Brain pericyte (primary cell): ENCODE results near the gene TMEM130.
"Not testable (repeated sequence)": the region's sequence is repeated elsewhere in the genome, so short reads cannot be mapped to it uniquely, and the experiment has no call there.

Source experiments
- DNase-seq: peaks from one replicate; pipeline ENCODE4 v3.0.0-alpha.2; 2012; ENCODE audit warnings: low read depth, low spot score

The TMEM130 gene

GRCh38 chr7:98842552-98842951, 27.3 kb downstream of the TMEM130 start:
- not testable (repeated sequence) for DNase-seq

DNA sequence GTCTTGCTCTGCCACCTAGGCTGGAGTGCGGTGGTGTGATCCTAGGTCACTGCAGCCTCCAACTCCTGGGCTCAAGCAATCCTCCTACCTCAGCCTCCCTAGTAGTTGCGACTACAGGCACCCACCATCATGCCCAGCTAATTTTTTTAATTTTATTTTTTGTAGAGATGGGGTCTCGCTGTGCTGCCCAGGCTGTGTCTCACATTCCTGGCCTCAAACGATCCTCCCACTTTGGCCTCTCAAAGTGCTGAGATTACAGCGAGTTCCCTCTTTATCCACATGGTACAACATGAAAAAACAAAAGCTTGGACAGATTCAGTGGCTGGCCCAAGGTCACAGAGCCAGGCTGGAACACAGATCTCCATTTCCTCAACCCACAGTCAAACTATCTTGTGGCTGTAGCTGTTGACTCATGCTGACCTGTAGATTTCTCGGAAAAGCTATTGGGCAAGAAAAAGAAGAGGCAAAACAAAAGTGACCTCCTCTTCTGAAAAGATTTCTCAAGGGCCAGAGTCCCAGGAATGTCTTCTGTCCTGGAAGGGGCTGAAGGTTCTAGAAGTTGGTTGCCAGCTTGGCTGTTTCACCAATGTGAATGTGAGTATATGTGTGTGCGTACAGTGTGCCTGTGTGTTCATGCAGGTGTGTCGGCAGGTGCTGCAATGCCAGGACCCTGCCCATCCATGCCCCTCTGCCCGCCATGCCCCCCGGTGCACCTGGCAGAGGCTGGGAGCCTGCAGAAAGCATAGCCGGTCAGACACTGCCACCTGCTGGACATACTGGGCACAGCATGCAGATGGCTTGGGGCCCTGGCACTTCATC, 28.4 kb downstream of the TMEM130 start:
- DNase-seq, result peak; percentile 15

- no peak for DNase-seq
These were observed 29.1 kb downstream of the TMEM130 start for GRCh38 chr7:98840722-98841121.

GRCh38 chr7:98840096-98840495, 29.7 kb downstream of the TMEM130 start:
- no peak for DNase-seq

GRCh38 chr7:98837630-98837972, 32.2 kb downstream of the TMEM130 start:
- DNase-seq, result no peak

DNA sequence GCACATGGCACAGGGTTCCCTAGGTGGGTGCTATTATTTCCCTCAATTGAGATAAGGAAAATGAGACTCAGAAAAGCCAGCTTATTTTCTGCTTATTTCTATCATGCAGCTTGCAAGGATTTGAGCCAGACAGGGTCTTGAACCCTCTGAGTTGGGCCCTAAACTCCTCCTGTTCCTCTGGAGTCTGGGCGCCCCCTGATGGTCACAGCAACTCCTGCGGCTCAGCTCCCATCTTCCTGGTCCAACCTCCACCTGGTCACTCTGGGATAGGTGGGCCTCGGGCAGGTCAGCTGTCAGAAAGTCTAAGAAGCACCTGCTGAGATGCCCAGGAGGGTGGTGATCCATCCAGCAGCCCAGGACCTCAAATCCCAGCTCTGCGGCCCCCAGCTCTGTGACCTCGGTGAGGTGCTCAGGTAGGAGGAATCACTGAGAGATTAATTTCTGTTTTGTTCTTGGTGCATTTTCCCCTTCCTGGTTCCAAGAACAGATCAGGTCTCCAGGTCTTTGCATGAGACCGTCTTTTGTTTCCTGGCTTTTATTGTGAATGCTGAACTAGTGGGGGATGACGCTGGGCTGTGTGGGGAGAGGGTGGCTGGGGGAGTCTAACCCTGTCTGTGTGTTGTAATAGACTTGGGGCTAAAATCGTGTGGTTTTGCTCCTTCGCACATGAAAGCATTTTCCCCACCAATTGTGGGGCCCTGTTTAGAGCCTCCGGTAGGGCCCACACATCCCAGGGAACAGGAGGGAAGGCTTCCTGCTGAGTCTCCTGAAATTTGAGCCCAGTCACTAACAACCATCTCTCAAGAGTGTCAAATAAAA, 32.8 kb downstream of the TMEM130 start:
- DNase-seq, result no peak

- no peak for DNase-seq
These were observed 34.9 kb downstream of the TMEM130 start for GRCh38 chr7:98834949-98835348.

DNA sequence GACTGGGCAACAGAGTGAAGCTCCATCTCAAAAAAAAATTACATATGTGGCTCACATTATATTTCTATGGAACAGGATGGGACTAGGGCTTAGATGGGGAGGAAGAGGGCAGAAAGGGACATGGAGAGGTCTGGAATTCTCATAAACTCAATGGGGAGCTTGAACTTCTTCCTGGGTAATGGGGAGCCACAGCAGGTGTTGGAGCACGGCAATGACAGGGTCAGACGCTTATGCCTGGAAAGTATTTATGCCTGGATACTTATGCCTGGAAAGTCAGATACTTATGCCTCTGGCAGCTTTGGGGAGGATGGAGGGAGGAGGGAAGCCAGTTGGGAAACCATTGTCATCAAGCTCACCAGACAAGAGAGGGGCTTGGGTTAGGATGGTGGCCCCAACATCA, 36.8 kb downstream of the TMEM130 start:
- DNase-seq, result no peak

GRCh38 chr7:98831641-98832221, 38.1 kb downstream of the TMEM130 start:
- no peak for DNase-seq

- no peak for DNase-seq
These were observed 38.8 kb downstream of the TMEM130 start for GRCh38 chr7:98830972-98831548.

GRCh38 chr7:98828368-98828767, 41.4 kb downstream of the TMEM130 start:
- no peak for DNase-seq

DNA sequence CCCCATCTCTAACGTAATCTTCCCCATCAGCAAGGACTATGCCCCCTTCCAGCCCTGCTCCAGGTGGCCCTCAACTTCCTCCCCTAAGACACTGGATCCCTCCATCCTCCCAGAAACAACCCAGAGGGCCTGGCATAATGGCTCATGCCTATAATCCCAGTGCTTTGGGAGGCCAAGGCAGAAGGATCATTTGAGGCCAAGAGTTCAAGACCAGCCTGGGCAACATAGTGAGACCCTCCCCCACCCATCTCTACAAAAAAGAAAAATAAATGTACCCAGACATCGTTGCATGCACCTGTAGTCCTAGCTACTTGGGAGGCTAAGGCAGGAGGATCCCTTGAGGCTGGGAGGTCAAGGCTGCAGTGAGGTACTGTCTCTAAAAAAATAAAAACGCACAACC, 42.6 kb downstream of the TMEM130 start:
- DNase-seq, result no peak

DNA sequence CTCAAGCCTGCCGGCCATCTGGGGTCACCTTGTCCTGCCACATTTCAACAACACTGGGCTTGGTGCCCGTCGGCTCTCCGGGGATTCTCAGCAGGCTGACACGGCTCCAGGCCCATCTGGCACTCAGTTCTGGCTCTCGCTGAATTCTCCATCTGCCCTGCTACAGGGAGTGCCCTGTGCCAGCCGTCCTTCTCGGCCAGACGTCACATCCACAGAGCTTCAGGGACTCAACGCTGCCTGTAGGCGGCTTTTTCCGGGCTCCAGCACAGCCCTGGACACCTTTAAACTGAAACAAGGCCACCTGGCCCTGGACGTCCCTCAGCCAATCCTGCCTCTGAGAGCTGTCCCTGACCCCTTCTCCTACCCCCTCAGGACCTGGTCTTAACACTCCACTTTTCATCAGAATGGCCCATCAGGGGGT, 43.0 kb downstream of the TMEM130 start:
- no peak for DNase-seq

GRCh38 chr7:98826387-98826786, 43.4 kb downstream of the TMEM130 start:
- no peak for DNase-seq

GRCh38 chr7:98823226-98823625, 46.6 kb downstream of the TMEM130 start:
- no peak for DNase-seq

DNA sequence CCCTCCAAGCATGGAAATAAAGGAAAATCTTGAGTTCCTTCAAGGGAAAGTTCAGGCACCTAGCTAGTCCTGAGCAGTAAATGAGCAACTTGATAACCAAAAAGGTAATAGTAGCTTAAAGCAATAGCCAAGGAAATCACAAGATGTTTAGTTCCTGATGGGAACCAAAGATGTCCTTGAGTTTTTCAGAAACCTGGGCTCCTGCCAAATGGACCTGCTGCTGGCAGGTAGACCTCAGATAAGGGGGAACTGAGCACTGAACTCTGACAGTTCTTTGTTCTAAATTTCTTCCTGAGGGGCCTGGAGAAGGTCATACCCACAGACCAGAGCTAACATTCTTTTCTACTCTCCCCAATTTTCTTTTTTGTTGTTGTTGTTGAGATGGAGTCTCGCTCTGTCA, 48.5 kb downstream of the TMEM130 start:
- DNase-seq, result no peak

DNA sequence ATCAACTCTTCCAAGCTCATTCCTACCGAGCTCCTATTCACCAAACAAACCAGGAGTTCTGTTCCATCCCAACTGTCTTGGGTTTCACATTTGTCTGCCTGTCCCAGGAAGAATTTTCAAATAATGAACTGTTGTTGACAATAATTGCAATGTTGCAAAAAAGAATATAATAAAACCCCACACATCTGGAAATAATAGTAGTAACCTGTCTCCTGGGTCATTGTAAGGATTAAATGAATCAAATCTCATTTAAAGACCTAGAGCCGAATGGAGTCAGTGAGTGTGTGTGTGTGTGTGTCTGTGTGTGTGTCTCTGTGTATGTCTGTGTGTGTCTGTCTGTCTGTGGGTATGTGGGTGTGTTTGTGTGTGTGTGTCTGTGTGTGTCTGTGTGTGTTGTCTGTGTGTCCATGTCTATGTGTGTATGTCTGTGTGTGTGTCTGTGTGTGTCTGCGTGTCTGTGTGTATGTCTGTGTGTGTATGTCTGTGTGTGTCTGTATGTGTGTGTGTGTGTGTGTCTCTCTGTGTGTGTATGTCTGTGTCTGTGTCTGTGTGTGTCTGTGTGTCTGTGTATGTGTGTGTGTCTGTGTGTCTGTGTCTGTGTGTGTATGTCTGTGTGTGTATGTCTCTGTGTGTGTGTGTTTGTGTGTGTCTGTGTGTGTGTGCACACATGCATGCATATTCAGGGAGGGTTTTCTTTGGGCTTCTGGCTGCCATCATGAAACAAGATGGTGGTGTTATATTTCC, 52.7 kb downstream of the TMEM130 start:
- no peak for DNase-seq

- DNase-seq, result no peak
These were observed 53.6 kb downstream of the TMEM130 start for GRCh38 chr7:98816241-98816640.

- no peak for DNase-seq
These were observed 54.5 kb downstream of the TMEM130 start for GRCh38 chr7:98815313-98815712.

DNA sequence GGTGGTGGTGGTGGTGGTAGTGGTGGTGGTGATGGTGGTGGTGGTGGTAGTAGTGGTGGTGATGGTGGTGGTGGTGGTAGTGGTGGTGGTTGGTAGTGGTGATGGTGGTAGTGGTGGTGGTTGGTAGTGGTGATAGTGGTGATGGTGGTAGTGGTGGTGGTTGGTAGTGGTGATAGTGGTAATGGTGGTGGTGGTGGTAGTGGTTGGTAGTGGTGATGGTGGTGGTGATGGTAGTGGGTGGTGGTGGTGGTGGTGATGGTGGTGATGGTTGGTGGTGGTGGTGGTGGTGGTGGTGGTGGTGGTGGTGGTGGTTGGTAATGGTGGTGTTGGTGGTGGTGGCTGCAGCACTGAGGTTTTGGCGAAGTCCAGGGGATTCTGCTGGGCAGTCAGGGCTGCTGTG, 58.5 kb downstream of the TMEM130 start:
- DNase-seq, result no peak

DNA sequence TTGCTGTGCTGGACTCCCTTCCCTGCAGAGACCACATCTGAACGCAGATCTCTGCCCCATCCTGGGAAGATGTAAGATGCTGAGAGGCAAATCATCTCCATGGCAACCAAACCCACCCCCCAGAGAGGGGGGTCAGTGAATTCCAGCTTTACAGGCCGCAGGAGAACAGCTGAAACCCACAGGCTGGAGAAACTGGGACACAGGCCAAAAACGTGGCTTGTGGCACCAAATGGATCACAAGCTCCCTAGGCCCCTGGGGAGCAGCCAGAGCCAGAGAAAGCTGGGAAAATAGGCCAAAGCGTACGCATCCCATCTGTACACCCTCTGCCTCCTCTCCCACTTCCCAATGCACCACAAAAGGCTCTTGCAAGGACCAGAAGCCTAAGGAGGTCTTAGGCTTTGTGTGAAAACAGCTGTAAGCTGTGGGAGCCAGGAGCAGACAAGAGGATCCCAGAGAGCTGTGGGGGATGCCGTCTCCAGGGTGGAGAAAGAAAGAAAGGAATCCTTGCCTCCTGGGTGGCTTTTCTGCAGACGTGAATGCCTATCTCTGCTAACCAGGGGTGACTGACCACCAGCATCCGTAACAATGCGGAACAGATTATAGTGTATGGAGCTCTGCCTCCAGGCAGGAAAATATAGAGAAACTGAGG, 59.5 kb downstream of the TMEM130 start:
- DNase-seq, result no peak
